ENCODE data around the gene EHD1.
"Not testable (repeated sequence)": the region's sequence is repeated elsewhere in the genome, so short reads cannot be mapped to it uniquely, and the experiment has no call there.

EHD1 gene

GRCh38 chr11:64826578-64827450 lies 51.6 kb downstream of the EHD1 start:
- peaks cover 7% of the 10 kb centered on the region; the same call in 1 of the 2 replicates for H3K36me3 ChIP-seq (ENCODE audit: insufficient read depth, low read length)
- no peaks in the 10 kb centered on the region for H3K27me3 ChIP-seq (ENCODE audit: insufficient read depth, low read length)
- no peak overlapping the region for H3K27ac ChIP-seq (ENCODE audit: low read depth, low read length)
- H3K4me3 ChIP-seq (ENCODE audit: low read length): no peak overlapping the region
- no peaks in the 10 kb centered on the region for H3K9me3 ChIP-seq (ENCODE audit: insufficient read depth, low read depth, low read length)
- no peaks in the 10 kb centered on the region for H3K4me1 ChIP-seq (ENCODE audit: insufficient read depth, low read length)
- 94% methylated on average over 52 of the region's 52 CpGs for WGBS
- H3K9ac ChIP-seq (ENCODE audit: low read depth, low read length): no peak overlapping the region

DNA sequence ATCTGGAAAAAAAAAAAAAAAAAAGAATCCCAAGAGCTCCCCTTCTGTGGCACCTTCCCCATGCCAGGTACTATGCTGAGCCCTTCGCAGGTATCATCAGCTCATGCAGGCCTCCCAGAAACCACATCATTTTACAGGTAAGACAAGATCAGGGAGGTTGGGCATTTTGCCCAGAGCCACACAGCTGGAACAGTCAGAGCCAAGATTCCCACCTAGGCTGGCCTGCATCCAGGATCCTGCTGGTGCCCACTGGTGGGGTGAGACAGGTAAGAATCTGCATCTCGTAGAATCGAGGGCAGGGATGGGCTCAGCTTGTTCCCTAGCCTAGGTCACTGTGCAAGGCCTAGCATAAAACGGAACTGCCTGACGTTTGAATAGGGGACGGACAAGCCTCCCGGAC lies 52.4 kb downstream of the EHD1 start:
- Histone ChIP-seq H3K27me3 (ENCODE audit: insufficient read depth, low read length) (no peaks in the 10 kb centered on the region), H3K9ac (ENCODE audit: low read depth, low read length) (no peak overlapping the region), H3K9me3 (ENCODE audit: insufficient read depth, low read depth, low read length) (no peaks in the 10 kb centered on the region), H3K4me1 (ENCODE audit: insufficient read depth, low read length) (no peaks in the 10 kb centered on the region), H3K27ac (ENCODE audit: low read depth, low read length) (no peak overlapping the region), H3K4me3 (ENCODE audit: low read length) (no peak overlapping the region), H3K36me3 (ENCODE audit: insufficient read depth, low read length) (peaks cover 7% of the 10 kb centered on the region; the same call in 1 of the 2 replicates)
- 85% methylated on average over 7 of the region's 7 CpGs for WGBS

- 86% methylated on average over 11 of the region's 11 CpGs for WGBS
- Histone ChIP-seq H3K4me1 (ENCODE audit: insufficient read depth, low read length) (no peaks in the 10 kb centered on the region), H3K27ac (ENCODE audit: low read depth, low read length) (no peak overlapping the region), H3K4me3 (ENCODE audit: low read length) (no peak overlapping the region), H3K9ac (ENCODE audit: low read depth, low read length) (no peak overlapping the region), H3K9me3 (ENCODE audit: insufficient read depth, low read depth, low read length) (no peaks in the 10 kb centered on the region), H3K36me3 (ENCODE audit: insufficient read depth, low read length) (no peaks in the 10 kb centered on the region), H3K27me3 (ENCODE audit: insufficient read depth, low read length) (no peaks in the 10 kb centered on the region)
These were observed 54.8 kb downstream of the EHD1 start for GRCh38 chr11:64823568-64824119.

DNA sequence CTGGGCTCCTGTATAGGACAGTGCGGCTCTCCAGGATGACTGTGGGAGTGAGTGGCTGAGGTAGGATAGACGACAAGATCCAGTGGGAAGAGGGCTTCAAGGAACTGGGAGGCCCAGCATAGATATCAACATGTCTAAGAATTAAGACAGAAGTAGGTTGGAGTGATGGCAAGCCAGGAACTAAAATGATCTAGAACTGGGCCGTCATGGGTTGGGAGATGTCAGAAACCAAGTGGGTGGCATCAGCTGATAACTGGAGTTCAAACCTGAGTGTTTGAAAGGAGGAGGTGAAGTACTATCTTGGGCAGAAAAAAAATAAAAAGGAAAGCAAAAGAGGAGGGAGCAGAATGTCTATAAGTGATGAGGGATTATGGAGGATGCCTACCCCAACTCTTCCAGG lies 60.9 kb downstream of the EHD1 start:
- WGBS: 91% methylated on average over 3 of the region's 3 CpGs
- H3K27ac ChIP-seq (ENCODE audit: low read depth, low read length): no peak overlapping the region
- no peaks in the 10 kb centered on the region for H3K27me3 ChIP-seq (ENCODE audit: insufficient read depth, low read length)
- no peaks in the 10 kb centered on the region for H3K9me3 ChIP-seq (ENCODE audit: insufficient read depth, low read depth, low read length)
- H3K9ac ChIP-seq (ENCODE audit: low read depth, low read length): no peak overlapping the region
- H3K4me3 ChIP-seq (ENCODE audit: low read length): no peak overlapping the region
- no peaks in the 10 kb centered on the region for H3K36me3 ChIP-seq (ENCODE audit: insufficient read depth, low read length)
- no peaks in the 10 kb centered on the region for H3K4me1 ChIP-seq (ENCODE audit: insufficient read depth, low read length)

GRCh38 chr11:64815433-64815832 lies 63.0 kb downstream of the EHD1 start:
- not testable (repeated sequence) for H3K4me3 ChIP-seq (ENCODE audit: low read length); H3K9me3 ChIP-seq (ENCODE audit: insufficient read depth, low read depth, low read length); H3K27ac ChIP-seq (ENCODE audit: low read depth, low read length); H3K27me3 ChIP-seq (ENCODE audit: insufficient read depth, low read length); H3K9ac ChIP-seq (ENCODE audit: low read depth, low read length); H3K36me3 ChIP-seq (ENCODE audit: insufficient read depth, low read length); H3K4me1 ChIP-seq (ENCODE audit: insufficient read depth, low read length)
- 91% methylated on average over 5 of the region's 5 CpGs for WGBS

DNA sequence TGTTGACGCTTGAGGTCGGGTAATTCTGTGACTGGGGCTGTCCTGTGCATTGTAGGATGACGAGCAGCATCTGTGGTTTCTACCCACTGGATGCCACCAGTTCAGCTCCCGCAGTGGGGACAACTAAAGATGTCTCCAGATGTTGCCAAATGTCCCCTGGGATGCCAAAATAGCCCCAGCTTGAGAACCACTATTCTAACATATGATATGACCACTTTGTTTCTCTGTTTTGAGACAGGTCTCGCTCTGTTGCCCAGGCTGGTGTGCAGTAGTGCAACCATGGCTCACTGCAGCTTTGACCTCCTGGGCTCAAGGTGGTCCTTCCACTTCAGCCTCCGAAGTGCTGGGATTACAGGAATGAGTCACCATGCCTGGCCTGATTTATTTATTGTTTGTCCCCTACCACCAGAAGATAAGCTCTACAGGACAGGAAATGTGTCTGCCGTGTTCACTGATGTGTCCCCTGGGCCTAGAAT lies 63.7 kb downstream of the EHD1 start:
- H3K36me3 ChIP-seq (ENCODE audit: insufficient read depth, low read length): no peaks in the 10 kb centered on the region
- no peak overlapping the region for H3K27ac ChIP-seq (ENCODE audit: low read depth, low read length)
- H3K9me3 ChIP-seq (ENCODE audit: insufficient read depth, low read depth, low read length): no peaks in the 10 kb centered on the region
- no peak overlapping the region for H3K4me3 ChIP-seq (ENCODE audit: low read length)
- H3K4me1 ChIP-seq (ENCODE audit: insufficient read depth, low read length): no peaks in the 10 kb centered on the region
- no peak overlapping the region for H3K9ac ChIP-seq (ENCODE audit: low read depth, low read length)
- 79% methylated on average over 7 of the region's 7 CpGs for WGBS
- H3K27me3 ChIP-seq (ENCODE audit: insufficient read depth, low read length): no peaks in the 10 kb centered on the region

GRCh38 chr11:64813826-64814225 lies 64.6 kb downstream of the EHD1 start:
- no peak overlapping the region for H3K4me3 ChIP-seq (ENCODE audit: low read length)
- WGBS: 91% methylated on average over 5 of the region's 5 CpGs
- H3K36me3 ChIP-seq (ENCODE audit: insufficient read depth, low read length): no peaks in the 10 kb centered on the region
- peaks cover 5% of the 10 kb centered on the region for H3K4me1 ChIP-seq (ENCODE audit: insufficient read depth, low read length)
- no peak overlapping the region for H3K9ac ChIP-seq (ENCODE audit: low read depth, low read length)
- H3K27ac ChIP-seq (ENCODE audit: low read depth, low read length): no peak overlapping the region
- H3K9me3 ChIP-seq (ENCODE audit: insufficient read depth, low read depth, low read length): no peaks in the 10 kb centered on the region
- no peaks in the 10 kb centered on the region for H3K27me3 ChIP-seq (ENCODE audit: insufficient read depth, low read length)

DNA sequence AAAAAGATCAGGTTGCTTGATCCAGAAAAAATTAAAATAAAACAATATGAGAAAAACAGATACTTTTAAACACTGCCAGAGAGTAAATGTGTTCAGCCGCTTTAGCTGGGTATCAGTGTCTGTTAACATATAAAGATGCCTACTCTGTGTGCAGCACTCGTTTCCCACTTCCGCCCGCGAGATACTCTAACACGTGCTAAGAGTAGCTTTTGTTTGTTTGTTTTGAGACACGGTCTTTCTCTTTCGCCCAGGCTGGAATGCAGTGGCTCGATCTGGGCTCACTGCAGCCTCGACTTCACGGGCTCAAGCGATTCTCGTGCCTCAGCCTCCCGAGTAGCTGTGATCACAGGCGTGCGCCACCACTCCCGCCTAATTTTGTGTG lies 67.5 kb downstream of the EHD1 start:
- Histone ChIP-seq H3K27ac (ENCODE audit: low read depth, low read length) (no peak overlapping the region), H3K4me1 (ENCODE audit: insufficient read depth, low read length) (peaks cover 5% of the 10 kb centered on the region)

DNA sequence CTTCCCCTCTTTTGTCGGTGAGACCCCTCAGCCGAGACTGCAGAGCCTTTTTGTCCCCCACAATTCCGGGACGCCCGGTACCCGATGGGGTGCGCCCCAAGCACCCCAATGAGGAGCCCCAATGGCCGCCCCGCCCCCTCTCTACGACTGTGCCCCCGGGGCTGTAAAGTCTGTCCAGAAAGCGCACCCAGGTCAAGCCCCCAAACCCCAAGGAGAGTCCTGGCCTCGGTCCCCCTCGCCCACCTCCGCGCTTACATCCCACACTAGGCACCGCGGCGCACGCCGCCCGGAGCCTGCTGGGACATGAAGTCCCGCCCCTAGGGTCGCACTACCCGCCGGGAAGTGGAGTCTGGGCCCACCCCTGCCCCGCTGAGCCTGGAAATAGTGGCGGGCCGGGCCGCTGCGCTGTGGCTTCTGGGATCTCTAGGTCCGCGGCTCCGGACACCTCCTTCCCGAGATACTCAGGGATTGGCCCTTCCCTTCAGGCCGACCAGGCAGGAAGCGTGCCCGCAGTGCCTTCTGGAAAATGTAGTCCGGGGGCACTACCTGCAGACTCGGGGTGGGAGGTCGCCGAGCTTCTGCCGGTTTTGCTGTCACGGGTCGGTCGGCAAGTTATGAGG lies 68.0 kb downstream of the EHD1 start, which contains the start of gene MEN1:
TSS of gene MEN1 (minus strand) at position 281 of the 620 bp plus-strand sequence. CDS start 442 bp downstream, outside the sequence.
- peaks cover 5% of the 10 kb centered on the region for H3K4me1 ChIP-seq (ENCODE audit: insufficient read depth, low read length)
- peaks cover 22% of the 10 kb centered on the region for H3K36me3 ChIP-seq (ENCODE audit: insufficient read depth, low read length)
- under 1% methylated on average over 45 of the region's 46 CpGs for WGBS
- peak within 1 kb of the TSS; percentile 61 for H3K9ac ChIP-seq (ENCODE audit: low read depth, low read length)
- no peaks in the 10 kb centered on the region for H3K27me3 ChIP-seq (ENCODE audit: insufficient read depth, low read length)
- no peaks in the 10 kb centered on the region for H3K9me3 ChIP-seq (ENCODE audit: insufficient read depth, low read depth, low read length)
- H3K4me3 ChIP-seq (ENCODE audit: low read length): peak within 1 kb of the TSS; percentile 94
- peak within 1 kb of the TSS; percentile 60; the same call in 1 of the 2 replicates for H3K27ac ChIP-seq (ENCODE audit: low read depth, low read length)

More for the DNA sequence above, 67.5 kb downstream of the EHD1 start:
- peaks cover 21% of the 10 kb centered on the region for H3K36me3 ChIP-seq (ENCODE audit: insufficient read depth, low read length)
- peak overlapping the region; percentile 94 for H3K4me3 ChIP-seq (ENCODE audit: low read length)
- H3K9me3 ChIP-seq (ENCODE audit: insufficient read depth, low read depth, low read length): no peaks in the 10 kb centered on the region
- peak overlapping the region; percentile 49; the same call in 1 of the 2 replicates for H3K9ac ChIP-seq (ENCODE audit: low read depth, low read length)
- no peaks in the 10 kb centered on the region for H3K27me3 ChIP-seq (ENCODE audit: insufficient read depth, low read length)
- 41% methylated on average over 14 of the region's 17 CpGs for WGBS

DNA sequence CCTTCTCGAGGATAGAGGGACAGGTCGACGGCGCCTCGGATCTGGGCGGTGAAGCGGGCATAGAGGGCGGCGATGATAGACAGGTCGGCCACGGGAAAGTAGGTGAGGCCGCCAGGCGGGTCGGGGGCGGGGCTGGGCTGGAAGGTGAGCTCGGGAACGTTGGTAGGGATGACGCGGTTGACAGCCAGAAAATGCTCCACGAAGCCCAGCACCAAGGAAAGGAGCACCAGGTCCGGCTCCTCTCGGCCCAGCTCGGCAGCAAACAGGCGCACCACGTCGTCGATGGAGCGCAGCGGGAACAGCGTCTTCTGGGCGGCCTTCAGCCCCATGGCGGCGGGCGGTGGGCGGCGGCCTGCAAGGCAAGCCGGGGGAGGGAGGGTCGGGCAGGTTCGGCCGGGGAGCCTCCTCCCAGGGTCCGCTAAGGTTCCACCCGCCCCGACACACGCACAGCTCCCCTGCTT lies 68.6 kb downstream of the EHD1 start:
- WGBS: 2% methylated on average over 44 of the region's 44 CpGs
- peaks cover 28% of the 10 kb centered on the region for H3K36me3 ChIP-seq (ENCODE audit: insufficient read depth, low read length)
- H3K27ac ChIP-seq (ENCODE audit: low read depth, low read length): peak overlapping the region; percentile 60; the same call in 1 of the 2 replicates
- peak overlapping the region; percentile 61 for H3K9ac ChIP-seq (ENCODE audit: low read depth, low read length)
- H3K9me3 ChIP-seq (ENCODE audit: insufficient read depth, low read depth, low read length): no peaks in the 10 kb centered on the region
- peak overlapping the region; percentile 94 for H3K4me3 ChIP-seq (ENCODE audit: low read length)
- peaks cover 5% of the 10 kb centered on the region for H3K4me1 ChIP-seq (ENCODE audit: insufficient read depth, low read length)
- no peaks in the 10 kb centered on the region for H3K27me3 ChIP-seq (ENCODE audit: insufficient read depth, low read length)

DNA sequence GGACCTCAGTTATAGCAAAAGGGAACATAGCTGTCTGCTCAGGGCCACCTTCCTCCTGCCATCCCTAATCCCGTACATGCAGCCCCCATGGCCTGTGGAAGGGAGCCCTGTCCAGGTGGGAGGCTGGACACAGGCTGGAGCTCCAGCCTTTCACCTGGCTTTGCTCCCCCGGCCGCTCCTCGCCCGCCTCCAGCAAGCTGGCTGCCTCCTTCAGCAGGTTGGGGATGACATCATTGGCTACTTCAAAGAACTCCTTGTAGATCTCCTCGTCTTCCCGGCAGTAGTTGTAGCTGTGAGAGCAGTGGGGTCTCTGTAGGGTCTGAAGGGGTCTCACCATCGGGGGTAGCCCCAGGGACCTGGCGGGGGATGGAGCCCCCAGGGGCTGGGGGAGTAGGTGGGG lies 72.9 kb downstream of the EHD1 start:
- Histone ChIP-seq H3K9me3 (ENCODE audit: insufficient read depth, low read depth, low read length) (no peaks in the 10 kb centered on the region), H3K9ac (ENCODE audit: low read depth, low read length) (no peak overlapping the region), H3K27ac (ENCODE audit: low read depth, low read length) (no peak overlapping the region), H3K36me3 (ENCODE audit: insufficient read depth, low read length) (peaks cover 32% of the 10 kb centered on the region), H3K27me3 (ENCODE audit: insufficient read depth, low read length) (no peaks in the 10 kb centered on the region), H3K4me3 (ENCODE audit: low read length) (no peak overlapping the region), H3K4me1 (ENCODE audit: insufficient read depth, low read length) (peaks cover 10% of the 10 kb centered on the region)
- WGBS: 94% methylated on average over 9 of the region's 9 CpGs

All from HUES64 (cell line).